HepG2 (cell line): ENCODE results near the gene GPR183. TPM values are rescaled to one million over a fixed set of nuclear protein-coding genes. Genes with fewer than 3 reads are reported as not detected.

Experiments
- ATAC-seq: fragments of 200-7000 bp; cut with Tn5 transposase; 3 replicates; pipeline ENCODE4 v1.9.1; 2020; ENCODE audit warnings: mild to moderate bottlenecking, moderate library complexity
- BruUV-seq: library from RNA; stranded (reverse); fragments of 400-500 nt; replicated peaks from 2 replicates; lab custom pipeline; 2021; lab: Mats Ljungman, UMichigan
- CTCF ChIA-PET: fragments of 300-600 bp; formaldehyde crosslinking; extraction: SDS; loops from one replicate; lab custom pipeline; 2021; ENCODE audit warnings: low total read pairs, inconsistent platforms, low intra/inter-chr PET ratio; lab: Yijun Ruan, JAX
- POLR2A ChIA-PET: fragments of 350-600 bp; sonication (Branson Sonifier 250); formaldehyde crosslinking; loops from one replicate; lab custom pipeline; 2020; ENCODE audit warnings: antibody characterized with exemption, inconsistent platforms; lab: Yijun Ruan, JAX
- DNase-seq: peaks from one replicate; pipeline ENCODE4 v3.0.0-alpha.2; 2015; ENCODE audit warnings: low spot score
- FAIRE-seq: peaks from 3 replicates; lab custom pipeline; 2011; peaks lifted over from hg19 to GRCh38; lab: Jason Lieb, UNC
- H2AFZ ChIP-seq: one replicate; pipeline ENCODE4 v1.6.1; 2011; ENCODE audit warnings: low read length, inconsistent platforms
- H3K27ac ChIP-seq: fragments of 300-600 bp; 3 replicates; pipeline ENCODE4 v1.8.0; 2011; ENCODE audit warnings: mixed run types, mild to moderate bottlenecking, mixed read lengths, low read length, inconsistent platforms; ENCODE audit not compliant: insufficient read depth; ENCODE audit errors: extremely low read length
- H3K27me3 ChIP-seq, 2 experiments: fragments of 200-600 bp in 1 of 2; 2 replicates in 1 of 2; 3 replicates in 1 of 2; pipeline versions ENCODE4 v1.6.0 to v1.8.0; 2011; ENCODE audit warnings: low read length in 2 of 2, mild to moderate bottlenecking in 2 of 2, moderate library complexity in 2 of 2, inconsistent platforms in 1 of 2; ENCODE audit not compliant: insufficient read depth in 2 of 2, control insufficient read depth in 1 of 2
- H3K36me3 ChIP-seq, 2 experiments: fragments of 200-600 bp in 1 of 2; replicated peaks in 1 of 2; 2 replicates in 1 of 2; 3 replicates in 1 of 2; pipeline versions ENCODE4 v1.5.1 to v1.8.0; 2011; ENCODE audit warnings: low read length in 2 of 2, inconsistent platforms in 1 of 2; ENCODE audit not compliant: insufficient read depth in 2 of 2, control insufficient read depth in 1 of 2
- H3K4me1 ChIP-seq: 2 replicates; pipeline ENCODE4 v1.5.1; 2012; ENCODE audit warnings: low read length, inconsistent platforms; ENCODE audit not compliant: insufficient read depth
- H3K4me2 ChIP-seq: 2 replicates; pipeline ENCODE4 v1.6.0; 2011; ENCODE audit warnings: low read depth, low read length, inconsistent platforms
- H3K4me3 ChIP-seq, 3 experiments: fragments of 200-600 bp in 1 of 3; sonication (generic), shearing (Covaris generic) in 1 of 3; replicated peaks in 1 of 3; 2 replicates each; pipeline ENCODE4 v1.5.1; 2011 to 2016; ENCODE audit warnings: low read length in 3 of 3, inconsistent platforms in 2 of 3, low read depth in 2 of 3, mild to moderate bottlenecking in 2 of 3, control low read depth in 1 of 3, mixed read lengths in 1 of 3; ENCODE audit not compliant: insufficient read depth in 1 of 3
- H3K79me2 ChIP-seq: one replicate; pipeline ENCODE4 v1.6.1; 2011; ENCODE audit warnings: low read length, inconsistent platforms; ENCODE audit not compliant: insufficient read depth
- H3K9ac ChIP-seq: 2 replicates; pipeline ENCODE4 v1.6.0; 2011; ENCODE audit warnings: mild to moderate bottlenecking, low read depth, low read length, inconsistent platforms; ENCODE audit not compliant: insufficient read depth
- H3K9me3 ChIP-seq: 2 replicates; pipeline ENCODE4 v1.5.1; 2012; ENCODE audit warnings: mild to moderate bottlenecking, low read length
- H4K20me1 ChIP-seq: 2 replicates; pipeline ENCODE4 v1.6.0; 2011; ENCODE audit warnings: inconsistent platforms, mild to moderate bottlenecking, low read length, moderate library complexity; ENCODE audit not compliant: insufficient read depth
- HNF4G ChIP-seq, 2 experiments: sonication (generic) in 1 of 2; formaldehyde crosslinking in 1 of 2; IDR thresholded peaks; 2 replicates each; pipeline versions ENCODE4 v1.4.0 to v1.6.1; 2011 to 2020; ENCODE audit warnings: borderline replicate concordance in 2 of 2, low read depth in 2 of 2, mild to moderate bottlenecking in 2 of 2, low read length in 1 of 2, missing genetic modification reagents in 1 of 2, moderate library complexity in 1 of 2
- MTF1 ChIP-seq: sonication (generic); formaldehyde crosslinking; IDR thresholded peaks from 2 replicates; pipeline ENCODE4 v1.5.0; 2020; ENCODE audit warnings: missing genetic modification reagents
- NFRKB ChIP-seq: fragments of 450-650 bp; IDR thresholded peaks from 2 replicates; pipeline ENCODE4 v1.6.1; 2017
- SIN3B ChIP-seq: fragments of 150-350 bp; IDR thresholded peaks from 2 replicates; pipeline ENCODE4 v1.6.1; 2014; ENCODE audit warnings: low read length
- SOX13 ChIP-seq, 3 experiments: fragments of 450-650 bp in 1 of 3; sonication (generic) in 1 of 3; formaldehyde crosslinking in 1 of 3; IDR thresholded peaks in 2 of 3; conservative IDR thresholded peaks in 1 of 3; 2 replicates each; pipeline versions ENCODE4 v1.5.0 to v1.6.1; 2016 to 2020; ENCODE audit warnings: antibody characterized with exemption in 1 of 3, mild to moderate bottlenecking in 1 of 3, missing compliant biosample characterization in 1 of 3, missing genetic modification reagents in 1 of 3, moderate library complexity in 1 of 3
- TERF1 ChIP-seq: sonication (generic); formaldehyde crosslinking; IDR thresholded peaks from 2 replicates; pipeline ENCODE4 v1.8.0; 2022; ENCODE audit warnings: mild to moderate bottlenecking, missing genetic modification reagents, moderate library complexity
- ZNF326 ChIP-seq: sonication (generic); formaldehyde crosslinking; IDR thresholded peaks from 2 replicates; pipeline ENCODE4 v1.4.0; 2020; ENCODE audit warnings: missing genetic modification reagents, borderline replicate concordance
- ZNF557 ChIP-seq: sonication (generic); formaldehyde crosslinking; IDR thresholded peaks from 2 replicates; pipeline ENCODE4 v1.4.0; 2020; ENCODE audit warnings: missing genetic modification reagents
- ZNF746 ChIP-seq: sonication (generic); formaldehyde crosslinking; IDR thresholded peaks from 2 replicates; pipeline ENCODE4 v1.8.0; 2022; ENCODE audit warnings: mild to moderate bottlenecking, missing genetic modification reagents
- WGBS: methylation state at CpG from one replicate; pipeline ENCODE4 v1.1.6; 2017; ENCODE audit warnings: low lambda C conversion rate; 5-methylcytosine and 5-hydroxymethylcytosine counted together
- in situ Hi-C: cut with HindIII; loops from 2 replicates; pipeline ENCODE4 v1.10.0; 2017; ENCODE audit warnings: low pct_unique_long_range_greater_than_20kb; ENCODE audit not compliant: extremely low pct_ligation_motif_present
- intact Hi-C: fragments of 100-400 bp; cut with micrococcal nuclease; formaldehyde crosslinking; loops from one replicate; pipeline ENCODE4 v1.10.0; 2022; ENCODE audit not compliant: unreplicated experiment
- polyA plus RNA-seq, 8 experiments: library from polyadenylated mRNA; depleted of rRNA in 3 of 8; stranded (reverse) in 7 of 8; unstranded in 1 of 8; fragments of >200 nt; fragmentation: Illumina TruSeq in 4 of 8; extraction: Trizol in 4 of 8; gene quantifications; 2 replicates each; pipeline versions ENCODE4 v1.2.1 to v1.2.3, GENCODE V29; 2011 to 2016; ENCODE audit warnings: low read depth in 4 of 8, missing spikeins in 1 of 8, mixed read lengths in 1 of 8; ENCODE audit not compliant: insufficient read depth in 1 of 8
- total RNA-seq, 5 experiments: library from RNA; depleted of rRNA; stranded (reverse); fragments of >200 nt; fragmentation: Illumina TruSeq; extraction: Trizol; gene quantifications; 2 replicates each; pipeline ENCODE4 v1.2.3, GENCODE V29; 2016; ENCODE audit warnings: low read depth in 1 of 5

Gene GPR183
- total and polyA plus RNA-seq, 2 of the 13 experiments (the other 11 are each of a cell fraction or from before 2014, with no cell fraction given) = not detected

GRCh38 chr13:99353246-99353600, 46.0 kb upstream of the GPR183 start:
- Histone ChIP-seq H3K9ac (no peak overlapping the region), H3K9me3 (no peaks in the 10 kb centered on the region), H3K4me1 (no peaks in the 10 kb centered on the region), H3K4me2 (no peak overlapping the region), H3K36me3 (peaks cover 14 to 47% of the 10 kb centered on the region in 2 experiments), H3K27ac (no peak overlapping the region), H2AFZ (no peak overlapping the region), H4K20me1 (no peaks in the 10 kb centered on the region; the same call in 1 of the 2 replicates), H3K4me3 (no peak overlapping the region), H3K79me2 (no peaks in the 10 kb centered on the region), H3K27me3 (no peaks in the 10 kb centered on the region; a peak in 1 of 5 replicates)
- in situ Hi-C loops (no loop called here), intact Hi-C loops (no loop called here)
- FAIRE-seq (no peak), ATAC-seq (no peak), DNase-seq (no peak)
- BruUV-seq = no TSS peak
- POLR2A ChIA-PET = no interaction called here
- CTCF ChIA-PET = no interaction called here
- WGBS = 95% methylated on average over 2 of the region's 2 CpGs
- TF ChIP-seq ZNF326 (CRISPR knock-in tag) = no peak
- TF ChIP-seq ZNF746 (CRISPR knock-in tag) = no peak
- no peak for TF ChIP-seq SIN3B
- no peak for TF ChIP-seq SOX13 (IDR thresholded peaks at IDR 0.05)
- no peak for TF ChIP-seq SOX13 (CRISPR knock-in tag; conservative IDR thresholded peaks at IDR 0.05 in 1 of 2, IDR thresholded peaks at IDR 0.05 in 1 of 2)
- no peak for TF ChIP-seq MTF1 (CRISPR knock-in tag)
- no peak for TF ChIP-seq ZNF557 (CRISPR knock-in tag)
- TF ChIP-seq NFRKB = no peak
- TF ChIP-seq HNF4G (IDR thresholded peaks at IDR 0.05; ENCODE audit: borderline replicate concordance, low read depth, low read length) = no peak
- TF ChIP-seq HNF4G (CRISPR knock-in tag; IDR thresholded peaks at IDR 0.05; ENCODE audit: borderline replicate concordance, low read depth) = no peak
- no peak for TF ChIP-seq TERF1 (CRISPR knock-in tag)
